PC-3 (cell line): ENCODE measurements around the gene RAP1B. TPM values are rescaled to one million over a fixed set of nuclear protein-coding genes. Genes with fewer than 3 reads are reported as not detected.
"Not testable (repeated sequence)": the region's sequence is repeated elsewhere in the genome, so short reads cannot be mapped to it uniquely, and the experiment has no call there.

ENCODE experiments used
- ATAC-seq: fragments of 200-7000 bp; cut with Tn5 transposase; 2 replicates; pipeline ENCODE4 v1.9.1; 2020; ENCODE audit warnings: mild to moderate bottlenecking, moderate library complexity
- BruUV-seq: library from RNA; stranded (reverse); fragments of 400-500 nt; replicated peaks from 2 replicates; lab custom pipeline; 2021; lab: Mats Ljungman, UMichigan
- CTCF ChIA-PET: fragments of 300-600 bp; sonication (Branson Sonifier 250); formaldehyde crosslinking; loops from one replicate; lab custom pipeline; 2022; ENCODE audit warnings: antibody characterized with exemption; lab: Charles Lee
- POLR2A ChIA-PET: fragments of 300-600 bp; sonication (Branson Sonifier 250); formaldehyde crosslinking; loops from one replicate; lab custom pipeline; 2022; ENCODE audit warnings: antibody characterized with exemption; ENCODE audit not compliant: unreplicated experiment; lab: Charles Lee
- DNase-seq: peaks from one replicate; pipeline ENCODE4 v3.0.0-alpha.2; 2015
- H2AFZ ChIP-seq: fragments of 300-600 bp; sonication (generic); 2 replicates; pipeline ENCODE4 v1.6.0; 2016; ENCODE audit warnings: antibody characterized with exemption, low read length
- H3F3A ChIP-seq: fragments of 300-600 bp; sonication (generic); one replicate; pipeline ENCODE4 v1.6.0; 2017; ENCODE audit warnings: antibody characterized with exemption, low read length, control low read depth, mild to moderate bottlenecking; ENCODE audit not compliant: unreplicated experiment
- H3K27ac ChIP-seq: fragments of 300-600 bp; sonication (generic); 2 replicates; pipeline ENCODE4 v1.5.1; 2016; ENCODE audit warnings: mild to moderate bottlenecking, low read length
- H3K27me3 ChIP-seq: fragments of 300-600 bp; sonication (generic); 2 replicates; pipeline ENCODE4 v1.6.1; 2016; ENCODE audit warnings: low read length, mixed read lengths
- H3K36me3 ChIP-seq: fragments of 300-600 bp; sonication (generic); 2 replicates; pipeline ENCODE4 v1.6.1; 2016; ENCODE audit warnings: low read depth, mixed run types, low read length, mixed read lengths
- H3K4me1 ChIP-seq: fragments of 300-600 bp; sonication (generic); 2 replicates; pipeline ENCODE4 v1.5.1; 2016; ENCODE audit warnings: low read length; ENCODE audit not compliant: insufficient read depth
- H3K4me2 ChIP-seq: fragments of 300-600 bp; sonication (generic); 2 replicates; pipeline ENCODE4 v1.6.0; 2016; ENCODE audit warnings: low read length
- H3K4me3 ChIP-seq: fragments of 300-600 bp; sonication (generic); 2 replicates; pipeline ENCODE4 v1.5.1; 2016; ENCODE audit warnings: mild to moderate bottlenecking, low read length, mixed read lengths
- H3K79me2 ChIP-seq: fragments of 300-600 bp; sonication (generic); 2 replicates; pipeline ENCODE4 v1.6.1; 2017; ENCODE audit warnings: low read length, mixed read lengths
- H3K9ac ChIP-seq: fragments of 300-600 bp; sonication (generic); 2 replicates; pipeline ENCODE4 v1.6.0; 2016; ENCODE audit warnings: mild to moderate bottlenecking, low read length
- H3K9me2 ChIP-seq: fragments of 300-600 bp; sonication (generic); replicated peaks from 2 replicates; pipeline ENCODE4 v1.6.1; 2016; ENCODE audit warnings: mixed run types, low read length, mixed read lengths
- H3K9me3 ChIP-seq: fragments of 300-600 bp; sonication (generic); 2 replicates; pipeline ENCODE4 v1.6.1; 2016; ENCODE audit warnings: low read length, mixed read lengths
- H4K20me1 ChIP-seq: fragments of 300-600 bp; sonication (generic); 2 replicates; pipeline ENCODE4 v1.6.1; 2016; ENCODE audit warnings: low read length, mixed read lengths
- EZH2 ChIP-seq: fragments of 300-600 bp; sonication (generic); IDR thresholded peaks from one replicate; pipeline ENCODE4 v1.6.1; 2017; ENCODE audit warnings: antibody characterized with exemption, mild to moderate bottlenecking, low read length; ENCODE audit not compliant: unreplicated experiment
- EZH2phosphoT487 ChIP-seq: fragments of 300-600 bp; sonication (generic); IDR thresholded peaks from 2 replicates; pipeline ENCODE4 v1.6.1; 2018; ENCODE audit warnings: mild to moderate bottlenecking, antibody characterized with exemption, low read length, borderline replicate concordance
- intact Hi-C: fragments of 100-400 bp; cut with micrococcal nuclease; formaldehyde crosslinking; loops from 2 replicates; pipeline ENCODE4 v1.9.0; 2023
- total RNA-seq: library from RNA; depleted of rRNA; stranded (reverse); fragments of >200 nt; gene quantifications from 2 replicates; pipeline ENCODE4 v1.2.3, GENCODE V29; 2014
- TF ChIP-seq, protein P1 (sequence below): fragments of 300-600 bp; sonication (generic); conservative IDR thresholded peaks from 2 replicates; pipeline ENCODE4 v1.5.1; 2017; ENCODE audit warnings: antibody characterized with exemption, low read depth, mild to moderate bottlenecking, low read length

The RAP1B gene
- total RNA-seq, 1 experiment from 2014 or later: 98.0 TPM

DNA sequence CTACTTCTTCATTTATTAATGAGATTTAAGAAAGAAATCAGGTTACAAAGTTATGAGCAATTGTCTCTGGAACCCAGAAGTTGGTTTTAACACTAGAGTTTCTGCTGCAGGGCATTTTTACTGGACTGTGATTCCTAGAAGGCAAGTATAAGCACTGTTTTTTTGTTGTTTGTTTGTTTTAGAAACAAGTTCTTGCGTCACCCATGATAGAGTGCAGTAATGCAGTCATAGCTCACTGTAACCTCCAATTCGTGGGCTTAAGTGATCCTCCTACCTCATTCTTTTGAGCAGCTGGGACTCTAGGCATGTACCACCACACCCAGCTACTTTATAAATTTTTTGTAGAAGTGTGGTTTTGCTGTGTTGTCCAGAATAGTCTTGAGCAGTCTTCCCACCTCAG is 25.6 kb downstream of the RAP1B start:
- no peak for ATAC-seq
- H3K9me2 ChIP-seq: no peaks in the 10 kb centered on the region
- peaks cover 10% of the 10 kb centered on the region for H4K20me1 ChIP-seq

DNA sequence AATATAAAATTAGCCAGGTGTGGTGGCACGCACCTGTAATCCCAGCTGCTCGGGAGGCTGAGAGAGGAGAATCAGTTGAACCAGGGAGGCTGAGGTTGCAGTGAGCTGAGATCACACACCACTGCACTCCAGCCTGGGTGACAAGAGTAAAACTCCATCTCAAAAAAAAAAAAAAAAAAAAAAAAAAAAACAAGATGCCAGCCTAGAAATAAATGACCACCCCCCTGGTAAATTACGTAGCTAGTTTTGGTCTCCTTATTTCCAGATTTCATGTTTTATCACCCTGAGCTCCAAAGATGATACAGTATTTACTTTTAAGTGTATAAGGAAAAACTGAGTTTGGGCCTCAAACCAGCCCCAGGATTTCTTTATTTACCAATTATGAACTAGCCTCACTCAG is 26.7 kb downstream of the RAP1B start:
- H4K20me1 ChIP-seq, H3K9me2 ChIP-seq, H3K27ac ChIP-seq, intact Hi-C loops, H3K4me3 ChIP-seq, DNase-seq, BruUV-seq, H3K27me3 ChIP-seq, H3K4me1 ChIP-seq, H3K4me2 ChIP-seq, ATAC-seq, H3K9ac ChIP-seq, H2AFZ ChIP-seq, POLR2A ChIA-PET, H3F3A ChIP-seq, H3K9me3 ChIP-seq, H3K36me3 ChIP-seq: not testable (repeated sequence)
- peaks cover 96% of the 10 kb centered on the region for H3K79me2 ChIP-seq
- CTCF ChIA-PET: interaction anchor here (0.6 kb wide), 1 partner anchor 10 kb away, joined by 5 read pairs; no protein-coding TSS in a partner anchor

More for the DNA sequence above, 25.6 kb downstream of the RAP1B start:
- CTCF ChIA-PET: no interaction called here
- H3F3A ChIP-seq: no peaks in the 10 kb centered on the region
- H3K36me3 ChIP-seq: no peaks in the 10 kb centered on the region
- no peaks in the 10 kb centered on the region for H3K9me3 ChIP-seq
- no peak overlapping the region for H3K4me3 ChIP-seq
- intact Hi-C loops: no loop called here
- H3K9ac ChIP-seq: no peak overlapping the region
- H2AFZ ChIP-seq: no peak overlapping the region
- no peak overlapping the region for H3K27ac ChIP-seq
- peak; percentile 53 for DNase-seq
- H3K27me3 ChIP-seq: no peaks in the 10 kb centered on the region
- H3K79me2 ChIP-seq: peaks cover 96% of the 10 kb centered on the region
- POLR2A ChIA-PET: no interaction called here
- H3K4me2 ChIP-seq: no peak overlapping the region
- no TSS peak for BruUV-seq
- H3K4me1 ChIP-seq: no peaks in the 10 kb centered on the region
- TF ChIP-seq, protein P1, sequence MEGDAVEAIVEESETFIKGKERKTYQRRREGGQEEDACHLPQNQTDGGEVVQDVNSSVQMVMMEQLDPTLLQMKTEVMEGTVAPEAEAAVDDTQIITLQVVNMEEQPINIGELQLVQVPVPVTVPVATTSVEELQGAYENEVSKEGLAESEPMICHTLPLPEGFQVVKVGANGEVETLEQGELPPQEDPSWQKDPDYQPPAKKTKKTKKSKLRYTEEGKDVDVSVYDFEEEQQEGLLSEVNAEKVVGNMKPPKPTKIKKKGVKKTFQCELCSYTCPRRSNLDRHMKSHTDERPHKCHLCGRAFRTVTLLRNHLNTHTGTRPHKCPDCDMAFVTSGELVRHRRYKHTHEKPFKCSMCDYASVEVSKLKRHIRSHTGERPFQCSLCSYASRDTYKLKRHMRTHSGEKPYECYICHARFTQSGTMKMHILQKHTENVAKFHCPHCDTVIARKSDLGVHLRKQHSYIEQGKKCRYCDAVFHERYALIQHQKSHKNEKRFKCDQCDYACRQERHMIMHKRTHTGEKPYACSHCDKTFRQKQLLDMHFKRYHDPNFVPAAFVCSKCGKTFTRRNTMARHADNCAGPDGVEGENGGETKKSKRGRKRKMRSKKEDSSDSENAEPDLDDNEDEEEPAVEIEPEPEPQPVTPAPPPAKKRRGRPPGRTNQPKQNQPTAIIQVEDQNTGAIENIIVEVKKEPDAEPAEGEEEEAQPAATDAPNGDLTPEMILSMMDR: no peak
- no peak for TF ChIP-seq EZH2
- no peak for TF ChIP-seq EZH2phosphoT487

DNA sequence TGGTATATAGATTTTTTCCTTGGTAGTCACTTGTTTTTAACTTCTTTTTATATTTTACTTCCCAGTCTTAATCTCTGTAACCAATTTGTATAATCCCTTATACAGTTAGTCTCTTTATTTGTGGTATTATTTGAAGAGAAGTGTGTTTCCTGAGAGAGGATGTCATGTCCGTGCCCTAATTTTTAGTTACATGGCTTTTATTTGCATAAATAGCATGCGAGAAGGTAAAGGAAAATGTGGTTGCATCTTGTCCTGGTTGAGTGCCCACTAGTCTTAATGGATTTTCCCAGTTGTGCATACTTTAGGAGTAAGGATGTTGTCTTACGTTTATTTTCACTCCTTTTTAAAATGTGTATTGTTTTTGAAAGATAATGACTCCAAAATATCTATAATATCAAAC is 27.5 kb downstream of the RAP1B start:
- Histone ChIP-seq H3K27me3 (no peaks in the 10 kb centered on the region), H3K4me1 (no peaks in the 10 kb centered on the region), H3K27ac (no peak overlapping the region), H3K9ac (no peak overlapping the region), H2AFZ (no peak overlapping the region), H3K36me3 (no peaks in the 10 kb centered on the region), H3K9me3 (no peaks in the 10 kb centered on the region), H3K4me3 (no peak overlapping the region), H4K20me1 (peaks cover 7% of the 10 kb centered on the region), H3K4me2 (no peak overlapping the region), H3F3A (no peaks in the 10 kb centered on the region), H3K79me2 (peaks cover 96% of the 10 kb centered on the region), H3K9me2 (no peaks in the 10 kb centered on the region)
- intact Hi-C loops: no loop called here
- no peak for DNase-seq
- no peak for TF ChIP-seq EZH2
- TF ChIP-seq, protein P1: no peak
- TF ChIP-seq EZH2phosphoT487: no peak
- POLR2A ChIA-PET: no interaction called here
- no TSS peak for BruUV-seq
- ATAC-seq: no peak
- CTCF ChIA-PET: no interaction called here
